ENCODE measurements around the gene NEGR1. TPM values are rescaled to one million over a fixed set of nuclear protein-coding genes. Genes with fewer than 3 reads are reported as not detected.

Gene NEGR1
- total and polyA plus RNA-seq, 7 donors: 1.3 to 10.2 (median 2.2) TPM

DNA sequence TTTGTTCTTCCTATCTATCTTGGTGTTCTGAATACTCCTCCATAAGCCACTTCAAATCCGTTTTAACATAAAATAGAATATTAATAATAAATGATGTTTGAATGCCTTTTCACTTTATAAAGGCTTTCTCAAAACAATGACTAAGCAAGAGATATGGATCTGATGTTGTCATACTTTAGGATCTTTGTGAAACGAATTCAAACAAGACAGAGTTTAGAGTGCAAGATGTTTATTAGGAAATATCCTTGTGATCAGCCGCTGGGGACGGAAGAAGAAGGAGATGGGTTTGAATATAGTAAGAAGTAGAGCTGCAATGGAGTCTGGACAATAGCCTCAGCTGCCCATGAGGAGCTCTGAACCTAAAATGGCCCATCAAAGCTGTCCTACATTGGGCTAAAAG lies 351.8 kb downstream of the NEGR1 start:
- Histone ChIP-seq H3K27ac (no peak overlapping the region), H3K9me3 (no peaks in the 10 kb centered on the region), H3K4me1 (no peaks in the 10 kb centered on the region), H3K27me3 (ENCODE audit: insufficient read depth in 3 of 3, low read length in 2 of 3) (no peaks in the 10 kb centered on the region), H3K4me3 (no peak overlapping the region), H3K36me3 (ENCODE audit: insufficient read depth in 1 of 2, low read depth in 1 of 2) (no peaks in the 10 kb centered on the region)
- 80 to 87% (median 82%) methylated on average over 4 of the region's 4 CpGs for WGBS, 3 donors
- intact Hi-C loops (cut with DNase I): no loop called here
- TF ChIP-seq CTCF (IDR thresholded peaks at IDR 0.05): no peak
- ATAC-seq (no peak), DNase-seq (no peak)

GRCh38 chr1:71921935-71922559 lies 360.3 kb downstream of the NEGR1 start:
- 83 to 90% (median 87%) methylated on average over 5 of the region's 5 CpGs for WGBS, 3 donors
- intact Hi-C loops (cut with DNase I): no loop called here
- no peak overlapping the region for H3K4me3 ChIP-seq
- no peaks in the 10 kb centered on the region for H3K9me3 ChIP-seq
- no peak for TF ChIP-seq CTCF (IDR thresholded peaks at IDR 0.05)
- no peaks in the 10 kb centered on the region for H3K4me1 ChIP-seq
- H3K36me3 ChIP-seq (ENCODE audit: insufficient read depth in 1 of 2, low read depth in 1 of 2): no peaks in the 10 kb centered on the region
- no peak overlapping the region for H3K27ac ChIP-seq
- DNase-seq: no peak
- no peaks in the 10 kb centered on the region for H3K27me3 ChIP-seq (ENCODE audit: insufficient read depth in 3 of 3, low read length in 2 of 3)
- ATAC-seq: no peak

DNA sequence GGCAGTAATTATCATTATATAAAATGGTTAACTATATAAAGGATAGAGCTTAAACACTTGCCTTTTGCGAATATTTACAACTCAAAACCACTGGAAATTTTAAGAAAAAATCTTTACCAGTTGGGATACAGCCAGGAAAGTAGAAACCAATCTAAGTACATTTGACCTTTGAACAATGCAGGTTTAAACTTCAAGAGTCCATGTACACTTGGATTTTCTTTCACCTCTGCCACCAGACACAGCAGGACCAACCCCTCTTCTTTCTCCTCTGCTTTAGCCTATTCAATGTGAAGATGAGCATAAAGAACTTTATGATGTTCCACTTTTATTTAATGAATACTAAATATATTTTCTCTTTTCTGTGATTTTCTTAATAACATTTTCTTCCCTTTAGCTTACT lies 361.1 kb downstream of the NEGR1 start:
- WGBS, 3 donors: 88 to 95% (median 95%) methylated on average over 1 of the region's 1 CpG
- intact Hi-C loops (cut with DNase I): no loop called here
- ATAC-seq: no peak

GRCh38 chr1:71920556-71920955 lies 361.8 kb downstream of the NEGR1 start:
- no peak for TF ChIP-seq CTCF (IDR thresholded peaks at IDR 0.05)
- no peak for DNase-seq
- H3K27me3 ChIP-seq (ENCODE audit: insufficient read depth in 3 of 3, low read length in 2 of 3): no peaks in the 10 kb centered on the region
- 72 to 83% (median 74%) methylated on average over 2 of the region's 2 CpGs for WGBS, 3 donors
- no peak overlapping the region for H3K4me3 ChIP-seq
- H3K27ac ChIP-seq: no peak overlapping the region
- no peaks in the 10 kb centered on the region for H3K36me3 ChIP-seq (ENCODE audit: insufficient read depth in 1 of 2, low read depth in 1 of 2)
- ATAC-seq: no peak
- H3K9me3 ChIP-seq: no peaks in the 10 kb centered on the region
- H3K4me1 ChIP-seq: no peaks in the 10 kb centered on the region
- intact Hi-C loops (cut with DNase I): no loop called here

More for the DNA sequence above, 361.1 kb downstream of the NEGR1 start:
- no peak for TF ChIP-seq CTCF (IDR thresholded peaks at IDR 0.05)
- no peaks in the 10 kb centered on the region for H3K36me3 ChIP-seq (ENCODE audit: insufficient read depth in 1 of 2, low read depth in 1 of 2)
- no peak for DNase-seq
- H3K27ac ChIP-seq: no peak overlapping the region
- no peak overlapping the region for H3K4me3 ChIP-seq
- no peaks in the 10 kb centered on the region for H3K4me1 ChIP-seq
- H3K27me3 ChIP-seq (ENCODE audit: insufficient read depth in 3 of 3, low read length in 2 of 3): no peaks in the 10 kb centered on the region
- no peaks in the 10 kb centered on the region for H3K9me3 ChIP-seq

Measured in psoas muscle (tissue), 8 donors.